GM21619 (cell line): Measurements from ENCODE around the gene LTV1.

Experiments
- ATAC-seq: cut with Tn5 transposase; IDR thresholded peaks from one replicate; pipeline ENCODE4 v1.9.1; 2021; ENCODE audit not compliant: unreplicated experiment

LTV1 gene

DNA sequence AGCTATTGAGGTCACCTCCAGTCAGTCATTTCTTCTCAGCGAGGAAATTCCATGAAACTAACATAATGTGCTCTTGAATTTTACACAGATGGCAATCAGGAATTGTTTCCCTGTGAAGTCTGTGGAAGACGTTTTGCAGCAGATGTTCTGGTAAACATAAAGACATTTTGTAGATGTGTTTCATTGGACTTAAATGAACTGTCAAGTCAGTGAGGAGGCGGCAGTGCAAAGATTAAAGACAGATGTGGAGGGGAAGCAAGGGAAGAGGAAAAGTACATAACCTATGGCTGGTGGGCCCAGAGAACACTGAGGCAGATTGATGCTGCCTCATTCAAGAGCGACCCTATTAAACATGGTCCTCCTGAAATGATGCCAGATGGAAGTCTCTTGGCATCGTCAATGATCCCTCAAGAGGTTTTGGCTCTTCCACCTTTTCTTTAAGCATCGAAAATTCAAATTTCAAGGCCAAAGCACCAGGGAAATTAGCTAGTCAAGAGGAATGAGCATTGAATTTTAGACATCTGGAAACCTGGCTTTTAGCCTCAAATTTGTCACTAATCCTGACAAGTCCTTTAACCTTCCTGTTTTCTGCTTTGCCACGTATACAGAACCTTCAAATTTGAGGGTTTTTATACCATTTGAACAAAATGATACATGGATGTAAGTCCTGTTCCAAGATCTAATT lies 41.2 kb downstream of the LTV1 start:
- no peak for ATAC-seq

DNA sequence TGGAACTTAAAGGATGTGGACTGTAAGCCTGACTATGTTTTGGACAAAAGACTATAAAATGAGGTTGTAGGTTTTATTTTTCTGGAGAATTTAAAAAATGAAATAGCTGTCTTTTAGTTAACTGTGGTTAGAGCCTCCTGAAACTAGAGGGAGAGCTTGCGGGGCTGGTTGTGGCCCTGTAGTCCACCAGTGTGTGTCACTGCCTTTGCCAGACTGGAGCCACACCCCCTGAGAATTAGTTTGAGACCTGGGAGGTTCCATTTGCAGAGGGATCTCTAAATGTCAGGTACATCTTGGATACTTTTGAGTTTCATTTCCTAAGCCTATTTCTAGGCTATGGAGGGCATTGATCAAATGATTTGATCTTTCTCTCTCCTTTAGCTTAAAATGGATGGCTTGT lies 42.0 kb downstream of the LTV1 start:
- no peak for ATAC-seq

DNA sequence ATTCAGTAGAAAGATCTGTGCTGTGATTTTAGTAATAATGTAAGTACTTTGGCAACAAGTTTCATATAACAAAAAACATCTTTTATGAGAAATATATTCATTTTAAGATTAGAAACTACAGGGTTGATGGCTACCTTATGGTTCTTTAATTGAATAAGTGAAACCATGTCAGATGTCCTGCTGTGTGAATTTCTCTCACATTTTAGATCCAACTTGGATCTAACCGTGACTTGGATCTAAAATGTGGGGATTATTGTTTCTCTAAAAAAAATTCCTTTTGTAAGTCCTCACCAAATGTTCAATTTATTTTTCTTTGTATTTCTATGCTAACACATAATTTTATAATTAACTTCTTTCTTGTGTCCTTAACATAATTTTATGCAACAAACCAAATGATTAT lies 51.5 kb downstream of the LTV1 start:
- ATAC-seq: no peak

GRCh38 chr6:143896126-143896860 lies 53.2 kb downstream of the LTV1 start:
- ATAC-seq: no peak

- ATAC-seq: no peak
Observed at GRCh38 chr6:143900358-143900757, 57.2 kb downstream of the LTV1 start.

DNA sequence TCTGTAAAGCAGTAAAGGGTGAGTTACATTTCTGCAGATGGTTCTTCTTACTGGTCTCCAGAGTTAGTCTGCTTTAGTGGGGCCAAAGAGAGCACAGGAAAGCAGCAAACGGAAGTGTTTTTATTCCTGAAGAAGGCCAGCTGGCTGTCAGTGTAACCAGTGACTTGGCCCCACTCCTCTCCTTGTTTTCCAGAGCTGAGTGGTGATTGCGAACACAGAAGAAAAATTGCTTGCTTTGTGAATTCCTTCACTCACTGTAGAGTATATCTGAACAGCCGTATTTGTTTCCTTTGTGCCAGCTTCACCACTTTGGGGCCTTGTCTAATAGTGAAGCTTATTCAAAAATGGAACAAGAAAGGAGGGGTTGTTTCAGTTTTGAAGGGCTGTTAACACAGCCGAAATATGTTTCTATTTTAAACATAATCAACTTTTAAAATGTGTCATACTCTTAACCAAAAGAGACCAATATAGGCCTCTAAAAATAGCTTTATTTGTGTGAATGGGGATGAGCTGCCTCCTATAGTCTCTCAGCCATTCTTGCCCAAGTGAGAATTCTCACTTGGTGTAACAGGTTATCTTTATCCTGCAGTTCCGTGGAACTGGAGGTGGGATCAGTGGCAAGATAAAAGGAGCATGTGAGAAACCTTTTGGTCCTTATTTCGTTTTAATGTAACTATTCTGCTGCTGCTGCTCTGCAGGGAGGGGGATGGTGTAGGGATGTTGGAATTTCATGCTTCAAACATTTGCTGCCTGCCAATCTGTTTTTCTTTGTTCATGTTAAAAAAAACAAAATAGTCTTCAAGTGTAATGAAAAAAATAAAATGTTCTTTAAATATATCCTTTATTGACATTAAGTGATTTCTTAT lies 59.0 kb downstream of the LTV1 start:
- ATAC-seq: peak; percentile 98

DNA sequence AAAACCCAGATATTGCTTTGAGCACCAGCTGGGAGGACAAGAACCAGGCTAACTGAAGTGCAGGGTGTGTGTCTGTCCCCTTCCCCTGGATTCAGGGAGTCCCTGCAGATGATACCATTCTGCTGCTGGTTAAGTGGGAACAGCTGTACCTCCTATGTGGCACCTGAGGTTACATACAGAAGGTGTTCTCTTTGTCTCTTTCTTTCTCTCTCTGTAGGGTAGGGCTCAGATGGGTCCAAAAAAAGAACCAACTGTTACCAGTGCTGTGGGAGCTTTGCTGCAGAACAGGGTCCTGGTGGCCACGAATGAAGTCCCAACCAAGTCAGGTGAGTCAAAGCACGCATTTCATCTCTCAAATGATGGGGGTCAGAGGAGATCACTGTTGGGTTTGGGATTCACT lies 59.7 kb downstream of the LTV1 start:
- no peak for ATAC-seq

- ATAC-seq: no peak
Observed at GRCh38 chr6:143911028-143911427, 67.9 kb downstream of the LTV1 start.

GRCh38 chr6:143912671-143913070 lies 69.5 kb downstream of the LTV1 start:
- no peak for ATAC-seq
